Ovary (tissue), 9 donors: Measurements from ENCODE around the gene USH2A. TPM values are rescaled to one million over a fixed set of nuclear protein-coding genes. Genes with fewer than 3 reads are reported as not detected.

ENCODE experiments used
- DNase-seq, 5 donors: peaks; one replicate each; pipeline ENCODE4 v3.0.0-alpha.2; 2019 to 2020
- H3K27ac ChIP-seq, 2 donors: fragments of 200-600 bp; one replicate each; pipeline versions ENCODE4 v1.5.1 to v1.8.0; 2019 to 2022
- H3K27me3 ChIP-seq: fragments of 200-600 bp; one replicate; pipeline ENCODE4 v1.8.0; 2022
- H3K36me3 ChIP-seq: fragments of 200-600 bp; sonication (generic); one replicate; pipeline ENCODE4 v1.5.1; 2019
- H3K4me1 ChIP-seq: one replicate; pipeline ENCODE4 v1.8.1; 2013; ENCODE audit warnings: mild to moderate bottlenecking, moderate library complexity; ENCODE audit not compliant: insufficient read depth
- H3K4me3 ChIP-seq: fragments of 200-600 bp; sonication (generic); one replicate; pipeline ENCODE4 v1.5.1; 2017
- H3K9me3 ChIP-seq, 2 donors: fragments of 200-600 bp in 1 of 2; sonication (generic) in 1 of 2; one replicate each; pipeline versions ENCODE4 v1.5.1 to v1.8.1; 2013 to 2019; ENCODE audit warnings: mild to moderate bottlenecking in 1 of 2, moderate library complexity in 1 of 2
- CTCF ChIP-seq, 3 donors: fragments of 450-650 bp in 2 of 3; fragments of 200-600 bp in 1 of 3; IDR thresholded peaks; one replicate each; pipeline versions ENCODE4 v1.5.1 to v1.8.0; 2016 to 2022; ENCODE audit warnings: antibody characterized with exemption in 3 of 3, mild to moderate bottlenecking in 1 of 3
- EP300 ChIP-seq: sonication (generic); formaldehyde crosslinking; IDR thresholded peaks from one replicate; pipeline ENCODE4 v1.6.1; 2017; ENCODE audit warnings: antibody characterized with exemption
- POLR2A ChIP-seq: fragments of 450-650 bp; IDR thresholded peaks from one replicate; pipeline ENCODE4 v1.6.1; 2017; ENCODE audit warnings: antibody characterized with exemption, mild to moderate bottlenecking, moderate library complexity
- WGBS, 3 donors: extraction: QIAGEN DNeasy Blood & Tissue Kit in 1 of 3; methylation state at CpG; one replicate each; pipeline versions ENCODE4 v1.1.5 to v1.1.7; 2013 to 2017; 5-methylcytosine and 5-hydroxymethylcytosine counted together
- intact Hi-C, 4 donors: fragments of 100-400 bp; cut with DNase I; formaldehyde crosslinking; loops; one replicate each; pipeline versions ENCODE4 v1.11.0 to v1.15.1; 2022 to 2023
- polyA plus RNA-seq, 2 donors: library from polyadenylated mRNA; stranded (reverse); fragments of 200-250 nt in 1 of 2; fragments of 350-450 nt in 1 of 2; fragmentation: Illumina TruSeq in 1 of 2; extraction: RNeasy Lipid Tissue Mini Kit (QIAGEN cat#74804) in 1 of 2; gene quantifications; one replicate each; pipeline ENCODE4 v1.2.3, GENCODE V29; 2013 to 2014
- total RNA-seq, 7 donors: library from RNA; depleted of rRNA in 2 of 7; stranded (reverse); fragments of >200 nt in 2 of 7; fragmentation: NEBNext Ultra II Directional in 3 of 7; extraction: Animal tissue kit (Norgen Biotek cat#: 25700) in 3 of 7; gene quantifications; one replicate each; pipeline versions ENCODE4 v1.1.0 to v1.2.4, GENCODE V29; 2016 to 2023
- donor health status: DM: no; HTN: no; CAD: no; lungs with moderate emphysema.
- donor health status: DM: no; HTN: no; CAD: no.
- donor health status: Bipolar disorder and iron deficiency.
- donor health status: DM: yes; HTN: yes; CAD: no.
- donor health status: DM: no; HTN: no; CAD: no.
- donor health status: DM: yes; HTN: yes; CAD: no.

The USH2A gene
- total and polyA plus RNA-seq, 9 donors, result 0.01 to 0.11 TPM; not detected in 7

- TF ChIP-seq CTCF (IDR thresholded peaks at IDR 0.05) (no peak), POLR2A (no peak), EP300 (no peak)
- H3K27ac ChIP-seq, result no peak overlapping the region
- DNase-seq, result no peak
- intact Hi-C loops, result no loop called here
- 78 to 82% (median 81%) methylated on average over 7 of the region's 7 CpGs for WGBS, 3 donors
- no peaks in the 10 kb centered on the region for H3K4me1 ChIP-seq
- no peaks in the 10 kb centered on the region for H3K36me3 ChIP-seq
- no peak overlapping the region for H3K4me3 ChIP-seq
- no peaks in the 10 kb centered on the region for H3K27me3 ChIP-seq
- no peaks in the 10 kb centered on the region for H3K9me3 ChIP-seq
Measured at GRCh38 chr1:215987092-215987875, 436.0 kb downstream of the USH2A start.

- no peak overlapping the region for H3K4me3 ChIP-seq
- H3K36me3 ChIP-seq, result no peaks in the 10 kb centered on the region
- DNase-seq, result no peak
- no peaks in the 10 kb centered on the region for H3K27me3 ChIP-seq
- intact Hi-C loops, result no loop called here
- H3K4me1 ChIP-seq, result no peaks in the 10 kb centered on the region
- H3K9me3 ChIP-seq, result no peaks in the 10 kb centered on the region
- no peak overlapping the region for H3K27ac ChIP-seq
- TF ChIP-seq CTCF (IDR thresholded peaks at IDR 0.05), result no peak
- TF ChIP-seq POLR2A, result no peak
- no peak for TF ChIP-seq EP300
- 69 to 81% (median 73%) methylated on average over 1 of the region's 1 CpG for WGBS, 3 donors
Measured at GRCh38 chr1:215986401-215986800, 436.8 kb downstream of the USH2A start.

- Histone ChIP-seq H3K27ac (no peak overlapping the region), H3K27me3 (no peaks in the 10 kb centered on the region), H3K9me3 (no peaks in the 10 kb centered on the region), H3K4me1 (no peaks in the 10 kb centered on the region), H3K36me3 (no peaks in the 10 kb centered on the region), H3K4me3 (no peak overlapping the region)
- 71 to 81% (median 73%) methylated on average over 2 of the region's 2 CpGs for WGBS, 3 donors
- intact Hi-C loops, result no loop called here
- DNase-seq, result no peak
- no peak for TF ChIP-seq CTCF (IDR thresholded peaks at IDR 0.05)
- no peak for TF ChIP-seq EP300
Measured at GRCh38 chr1:215983680-215984079, 439.6 kb downstream of the USH2A start.

- Histone ChIP-seq H3K4me1 (no peaks in the 10 kb centered on the region), H3K27ac (no peak overlapping the region), H3K9me3 (no peaks in the 10 kb centered on the region), H3K27me3 (no peaks in the 10 kb centered on the region), H3K36me3 (no peaks in the 10 kb centered on the region), H3K4me3 (no peak overlapping the region)
- TF ChIP-seq EP300 (no peak), CTCF (IDR thresholded peaks at IDR 0.05) (no peak), POLR2A (no peak)
- WGBS, 3 donors, result 67 to 74% (median 72%) methylated on average over 10 of the region's 10 CpGs
- no peak for DNase-seq
- intact Hi-C loops, result no loop called here
Measured at GRCh38 chr1:215971793-215972441, 451.3 kb downstream of the USH2A start.
